Measurements from ENCODE around the gene RPL21. TPM values are rescaled to one million over a fixed set of nuclear protein-coding genes. Genes with fewer than 3 reads are reported as not detected.

RPL21 gene
- total RNA-seq, 1 donor from 2014 or later, result 1,036 TPM

- Mint-ChIP-seq H3K27ac (no peak overlapping the region), H3K4me1 (ENCODE audit: unreplicated experiment) (no peaks in the 10 kb centered on the region), H3K27me3 (no peaks in the 10 kb centered on the region), H3K9me3 (peaks cover 5% of the 10 kb centered on the region), H3K4me3 (no peak overlapping the region), H3K36me3 (peaks cover 3% of the 10 kb centered on the region)
- no peak for DNase-seq (ENCODE audit: extremely low spot score, unreplicated experiment)
- no peak for TF ChIP-seq CTCF (conservative IDR thresholded peaks at IDR 0.05)
Observed at GRCh38 chr13:27228131-27228530, 23.2 kb upstream of the RPL21 start.

- DNase-seq (ENCODE audit: extremely low spot score, unreplicated experiment), result no peak
- TF ChIP-seq CTCF (conservative IDR thresholded peaks at IDR 0.05), result no peak
- Mint-ChIP-seq H3K9me3 (peaks cover 5% of the 10 kb centered on the region), H3K4me3 (no peak overlapping the region), H3K27ac (no peak overlapping the region), H3K27me3 (no peaks in the 10 kb centered on the region), H3K4me1 (ENCODE audit: unreplicated experiment) (no peaks in the 10 kb centered on the region), H3K36me3 (peaks cover 3% of the 10 kb centered on the region)
Observed at GRCh38 chr13:27229642-27230041, 21.7 kb upstream of the RPL21 start.

GRCh38 chr13:27233964-27234363, 17.4 kb upstream of the RPL21 start:
- Mint-ChIP-seq H3K27me3 (no peaks in the 10 kb centered on the region), H3K4me1 (ENCODE audit: unreplicated experiment) (no peaks in the 10 kb centered on the region), H3K27ac (no peak overlapping the region), H3K36me3 (peaks cover 3% of the 10 kb centered on the region), H3K9me3 (peaks cover 5% of the 10 kb centered on the region), H3K4me3 (no peak overlapping the region)
- no peak for DNase-seq (ENCODE audit: extremely low spot score, unreplicated experiment)
- TF ChIP-seq CTCF (conservative IDR thresholded peaks at IDR 0.05), result no peak

GRCh38 chr13:27236478-27236877, 14.9 kb upstream of the RPL21 start:
- no peak overlapping the region for H3K27ac Mint-ChIP-seq
- no peaks in the 10 kb centered on the region for H3K27me3 Mint-ChIP-seq
- TF ChIP-seq CTCF (conservative IDR thresholded peaks at IDR 0.05), result no peak
- H3K4me3 Mint-ChIP-seq, result no peak overlapping the region
- DNase-seq (ENCODE audit: extremely low spot score, unreplicated experiment), result no peak
- H3K36me3 Mint-ChIP-seq, result peaks cover 3% of the 10 kb centered on the region
- no peaks in the 10 kb centered on the region for H3K4me1 Mint-ChIP-seq (ENCODE audit: unreplicated experiment)
- H3K9me3 Mint-ChIP-seq, result peaks cover 5% of the 10 kb centered on the region

- H3K27ac Mint-ChIP-seq, result no peak overlapping the region
- no peak overlapping the region for H3K4me3 Mint-ChIP-seq
- DNase-seq (ENCODE audit: extremely low spot score, unreplicated experiment), result no peak
- no peaks in the 10 kb centered on the region for H3K4me1 Mint-ChIP-seq (ENCODE audit: unreplicated experiment)
- H3K36me3 Mint-ChIP-seq, result no peaks in the 10 kb centered on the region
- H3K27me3 Mint-ChIP-seq, result no peaks in the 10 kb centered on the region
- no peaks in the 10 kb centered on the region for H3K9me3 Mint-ChIP-seq
- no peak for TF ChIP-seq CTCF (conservative IDR thresholded peaks at IDR 0.05)
Observed at GRCh38 chr13:27242702-27243101, 8.7 kb upstream of the RPL21 start.

GRCh38 chr13:27245610-27246009, 5.7 kb upstream of the RPL21 start:
- H3K36me3 Mint-ChIP-seq, result no peaks in the 10 kb centered on the region
- H3K4me3 Mint-ChIP-seq, result no peak overlapping the region
- H3K9me3 Mint-ChIP-seq, result no peaks in the 10 kb centered on the region
- H3K27ac Mint-ChIP-seq, result no peak overlapping the region
- H3K27me3 Mint-ChIP-seq, result no peaks in the 10 kb centered on the region
- DNase-seq (ENCODE audit: extremely low spot score, unreplicated experiment), result no peak
- TF ChIP-seq CTCF (conservative IDR thresholded peaks at IDR 0.05), result no peak
- H3K4me1 Mint-ChIP-seq (ENCODE audit: unreplicated experiment), result no peaks in the 10 kb centered on the region

Measured in type B pancreatic cell (in vitro differentiated cells).